ENCODE results near the gene UGT1A6.

- no peak for TF ChIP-seq CTCF (IDR thresholded peaks at IDR 0.05)
- TF ChIP-seq POLR2A (IDR thresholded peaks at IDR 0.05), result no peak
Observed at GRCh38 chr2:233689501-233689900, 3.2 kb upstream of the UGT1A6 start.

All from breast epithelium (tissue), 3 donors.